A549 (cell line): ENCODE results near the gene CAB39.

Source experiments
- CTCF ChIP-seq: fragments of >200 bp; sonication (Bioruptor Twin); formaldehyde crosslinking; IDR thresholded peaks from 3 replicates; pipeline ENCODE4 v1.5.1; 2016
- EP300 ChIP-seq, 2 experiments: fragments of >200 bp; sonication (Bioruptor Twin); formaldehyde crosslinking; IDR thresholded peaks; 2 replicates in 1 of 2; 3 replicates in 1 of 2; pipeline ENCODE4 v1.6.1; 2016 to 2017
- ESRRA ChIP-seq: fragments of 150-350 bp; IDR thresholded peaks from 2 replicates; pipeline ENCODE4 v1.6.1; 2014; ENCODE audit warnings: mild to moderate bottlenecking, low read length, borderline replicate concordance
- MAFK ChIP-seq: fragments of 450-650 bp; IDR thresholded peaks from 2 replicates; pipeline ENCODE4 v1.6.1; 2014; ENCODE audit not compliant: partially characterized antibody
- POLR2A ChIP-seq: IDR thresholded peaks from 2 replicates; pipeline ENCODE4 v1.6.1; 2012; ENCODE audit warnings: mild to moderate bottlenecking, low read length
- REST ChIP-seq: fragments of 200-600 bp; sonication (generic); IDR thresholded peaks from 2 replicates; pipeline ENCODE4 v1.6.1; 2016; ENCODE audit warnings: antibody characterized with exemption, mild to moderate bottlenecking, moderate library complexity
- USF2 ChIP-seq: fragments of 450-650 bp; IDR thresholded peaks from 2 replicates; pipeline ENCODE4 v1.6.1; 2014; ENCODE audit warnings: antibody characterized with exemption

GRCh38 chr2:230722207-230722885 lies 9.7 kb downstream of the CAB39 start:
- TF ChIP-seq CTCF (no peak), REST (no peak), MAFK (no peak), ESRRA (no peak), POLR2A (no peak), EP300 (IDR thresholded peaks at IDR 0.05) (no peak), USF2 (no peak)
